Activated CD4-positive, alpha-beta memory T cell treated with anti-CD3 and anti-CD28 coated beads for 36 hours (primary cell): ENCODE measurements around the gene NSG1. TPM values are rescaled to one million over a fixed set of nuclear protein-coding genes. Genes with fewer than 3 reads are reported as not detected.

Experiments used
- CTCF ChIA-PET: fragments of 350-600 bp; sonication (Branson Sonifier 250); formaldehyde crosslinking; loops from one replicate; lab custom pipeline; 2021; ENCODE audit warnings: antibody characterized with exemption, inconsistent platforms; lab: Charles Lee
- POLR2A ChIA-PET: fragments of 350-600 bp; sonication (Branson Sonifier 250); formaldehyde crosslinking; loops from one replicate; lab custom pipeline; 2021; ENCODE audit warnings: antibody characterized with exemption; lab: Charles Lee
- DNase-seq: peaks from one replicate; pipeline ENCODE4 v3.0.0-alpha.2; 2020
- H3K27ac Mint-ChIP-seq: one replicate; pipeline ENCODE4 v1.8.0; 2021; ENCODE audit warnings: mixed read lengths
- H3K27me3 Mint-ChIP-seq: one replicate; pipeline ENCODE4 v1.8.0; 2021; ENCODE audit warnings: mixed read lengths
- H3K36me3 Mint-ChIP-seq: one replicate; pipeline ENCODE4 v1.8.0; 2021; ENCODE audit warnings: mixed read lengths
- H3K4me1 Mint-ChIP-seq: one replicate; pipeline ENCODE4 v1.8.0; 2021; ENCODE audit warnings: low read depth, mixed read lengths
- H3K4me3 Mint-ChIP-seq: one replicate; pipeline ENCODE4 v1.8.0; 2021; ENCODE audit warnings: mild to moderate bottlenecking, mixed read lengths
- H3K9me3 Mint-ChIP-seq: one replicate; pipeline ENCODE4 v1.8.0; 2021; ENCODE audit warnings: mixed read lengths
- intact Hi-C: fragments of 100-400 bp; cut with micrococcal nuclease; formaldehyde crosslinking; loops from one replicate; pipeline ENCODE4 v1.15.1; 2023
- total RNA-seq, 2 experiments: library from RNA; stranded (reverse); gene quantifications; one replicate each; pipeline ENCODE4 v1.2.3, GENCODE V29; 2021

Gene NSG1
- total RNA-seq, 2 experiments from 2014 or later, result 9.1 to 11.4 TPM

- intact Hi-C loops, result no loop called here
- H3K4me3 Mint-ChIP-seq, result no peak overlapping the region
- POLR2A ChIA-PET, result no interaction called here
- no peak overlapping the region for H3K27ac Mint-ChIP-seq
- H3K4me1 Mint-ChIP-seq, result peaks cover 3% of the 10 kb centered on the region
- no peaks in the 10 kb centered on the region for H3K9me3 Mint-ChIP-seq
- CTCF ChIA-PET, result interaction anchor here (1.8 kb wide), 1 partner anchor 40 kb away, joined by 5 read pairs; no protein-coding TSS in a partner anchor
- H3K27me3 Mint-ChIP-seq, result no peaks in the 10 kb centered on the region
- peaks cover 13% of the 10 kb centered on the region for H3K36me3 Mint-ChIP-seq
- peak; percentile 0 for DNase-seq
Observed at GRCh38 chr4:4424499-4425115, 37.7 kb downstream of the NSG1 start.

DNA sequence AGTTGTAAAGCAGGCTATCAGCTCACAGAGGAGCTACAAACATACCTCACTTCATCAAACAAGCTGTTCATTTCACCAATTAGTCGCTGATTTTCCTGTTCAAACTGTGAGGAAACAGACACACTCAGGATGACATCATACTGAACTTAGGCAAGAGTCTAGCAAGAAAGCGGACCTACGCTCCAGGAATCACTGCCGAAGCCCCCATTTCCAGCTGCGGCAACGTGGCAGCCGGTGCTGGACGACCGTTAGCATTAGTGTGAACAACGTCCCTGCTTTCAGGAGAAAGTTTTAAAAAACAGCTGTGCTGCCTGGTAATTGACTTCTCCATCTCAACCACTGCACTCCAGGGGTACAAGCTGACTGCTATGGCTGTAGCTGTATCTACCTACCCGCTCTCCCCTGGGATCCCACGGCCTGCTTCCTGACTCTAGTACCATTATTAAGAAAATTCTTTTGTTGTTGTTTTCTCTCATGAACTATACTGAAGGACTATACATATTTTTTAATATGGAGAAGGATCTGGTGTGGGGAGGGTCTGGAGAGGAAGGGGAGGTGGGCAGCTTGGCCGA lies 38.3 kb downstream of the NSG1 start:
- no peaks in the 10 kb centered on the region for H3K27me3 Mint-ChIP-seq
- H3K4me1 Mint-ChIP-seq, result no peaks in the 10 kb centered on the region
- intact Hi-C loops, result no loop called here
- ChIA-PET POLR2A (no interaction called here), CTCF (interaction anchor here (1.8 kb wide), 1 partner anchor 41 kb away, joined by 5 read pairs; no protein-coding TSS in a partner anchor)
- H3K36me3 Mint-ChIP-seq, result peaks cover 10% of the 10 kb centered on the region
- H3K9me3 Mint-ChIP-seq, result no peaks in the 10 kb centered on the region
- DNase-seq, result no peak
- no peak overlapping the region for H3K27ac Mint-ChIP-seq
- H3K4me3 Mint-ChIP-seq, result no peak overlapping the region

DNA sequence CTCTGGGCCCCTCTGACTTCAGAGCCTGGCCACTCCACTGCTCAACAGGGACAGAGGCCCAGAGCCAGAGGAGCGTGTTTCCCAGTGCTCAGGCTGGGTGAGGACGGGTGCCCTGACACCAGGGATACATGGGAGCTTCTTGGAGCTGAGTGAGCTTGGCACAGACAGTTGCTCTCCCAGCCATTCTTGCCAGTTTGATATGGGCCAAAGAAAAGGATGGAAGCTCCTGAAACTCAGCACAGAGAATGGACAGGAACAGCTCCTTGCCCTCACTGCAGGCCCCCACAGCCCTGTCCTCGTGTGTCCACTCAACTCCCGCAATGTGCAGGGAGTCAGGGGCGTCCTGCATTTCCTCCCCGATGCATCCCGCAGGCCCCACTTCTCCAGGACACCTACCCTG lies 38.8 kb downstream of the NSG1 start:
- CTCF ChIA-PET, result interaction anchor here (1.8 kb wide), 1 partner anchor 41 kb away, joined by 5 read pairs; no protein-coding TSS in a partner anchor
- no peaks in the 10 kb centered on the region for H3K27me3 Mint-ChIP-seq
- no peaks in the 10 kb centered on the region for H3K9me3 Mint-ChIP-seq
- H3K27ac Mint-ChIP-seq, result no peak overlapping the region
- POLR2A ChIA-PET, result no interaction called here
- peaks cover 10% of the 10 kb centered on the region for H3K36me3 Mint-ChIP-seq
- H3K4me1 Mint-ChIP-seq, result peaks cover 4% of the 10 kb centered on the region
- intact Hi-C loops, result no loop called here
- H3K4me3 Mint-ChIP-seq, result no peak overlapping the region
- DNase-seq, result peak; percentile 4

GRCh38 chr4:4426511-4427120 lies 39.7 kb downstream of the NSG1 start:
- DNase-seq, result peak; percentile 4
- intact Hi-C loops, result no loop called here
- peaks cover 8% of the 10 kb centered on the region for H3K4me1 Mint-ChIP-seq
- H3K9me3 Mint-ChIP-seq, result no peaks in the 10 kb centered on the region
- H3K36me3 Mint-ChIP-seq, result peaks cover 3% of the 10 kb centered on the region
- no peak overlapping the region for H3K4me3 Mint-ChIP-seq
- no peak overlapping the region for H3K27ac Mint-ChIP-seq
- CTCF ChIA-PET, result interaction anchor here (1.8 kb wide), 1 partner anchor 42 kb away, joined by 5 read pairs; no protein-coding TSS in a partner anchor
- POLR2A ChIA-PET, result no interaction called here
- H3K27me3 Mint-ChIP-seq, result no peaks in the 10 kb centered on the region

GRCh38 chr4:4427121-4427870 lies 40.4 kb downstream of the NSG1 start:
- H3K9me3 Mint-ChIP-seq, result no peaks in the 10 kb centered on the region
- peaks cover 10% of the 10 kb centered on the region for H3K4me1 Mint-ChIP-seq
- CTCF ChIA-PET, result no interaction called here
- H3K27me3 Mint-ChIP-seq, result no peaks in the 10 kb centered on the region
- no peak overlapping the region for H3K4me3 Mint-ChIP-seq
- DNase-seq, result no peak
- POLR2A ChIA-PET, result no interaction called here
- peaks cover 3% of the 10 kb centered on the region for H3K36me3 Mint-ChIP-seq
- intact Hi-C loops, result no loop called here
- no peak overlapping the region for H3K27ac Mint-ChIP-seq

GRCh38 chr4:4427886-4428285 lies 41.0 kb downstream of the NSG1 start:
- Mint-ChIP-seq H3K36me3 (peaks cover 5% of the 10 kb centered on the region), H3K9me3 (no peaks in the 10 kb centered on the region), H3K4me1 (peaks cover 10% of the 10 kb centered on the region), H3K27me3 (no peaks in the 10 kb centered on the region), H3K27ac (no peak overlapping the region), H3K4me3 (no peak overlapping the region)
- DNase-seq, result peak; percentile 1
- intact Hi-C loops, result no loop called here
- ChIA-PET CTCF (no interaction called here), POLR2A (no interaction called here)

DNA sequence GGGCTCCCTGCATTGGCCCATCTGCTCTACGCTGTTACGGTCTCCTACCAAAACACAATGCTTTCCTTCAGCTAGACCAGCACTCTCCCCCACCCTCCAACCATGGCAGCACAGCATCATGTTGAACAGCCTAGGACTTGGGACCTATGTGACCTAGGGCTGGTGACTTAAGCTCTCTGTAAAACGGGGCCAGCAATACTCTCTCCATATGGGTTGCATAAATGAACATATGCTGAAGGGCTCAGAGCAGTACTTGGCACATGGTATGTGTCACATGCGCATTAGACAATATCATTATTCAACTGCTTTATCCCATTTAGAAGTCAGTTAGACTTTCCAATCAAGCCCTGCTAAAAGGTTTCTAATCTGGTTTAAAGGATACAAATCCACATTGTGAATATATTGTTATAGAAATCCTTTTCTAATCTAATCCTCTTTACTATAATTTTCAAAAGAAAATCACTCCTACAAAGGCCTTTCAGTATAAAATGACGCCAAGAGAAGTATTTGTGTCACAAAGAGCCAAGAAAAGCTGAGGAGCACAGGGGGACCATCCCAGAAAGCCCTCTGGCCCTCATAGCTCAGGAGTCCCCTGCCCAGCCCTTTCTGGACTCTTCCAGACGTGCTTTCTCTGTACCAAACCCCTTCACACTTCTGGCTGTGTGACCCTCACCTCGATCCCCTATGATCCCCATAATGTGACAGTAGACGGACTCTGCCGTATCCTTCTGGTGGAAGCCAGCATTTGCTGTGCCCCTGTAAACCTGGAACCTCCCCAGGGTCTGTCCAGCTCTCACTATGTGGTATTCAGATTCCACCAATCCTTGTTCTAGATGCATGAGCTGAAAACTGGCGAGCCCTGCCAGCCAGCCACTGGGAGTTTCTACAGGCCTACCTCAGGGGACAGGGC lies 42.3 kb downstream of the NSG1 start:
- CTCF ChIA-PET, result interaction anchor here (1.2 to 1.6 kb wide), 3 partner anchors 35 to 260 kb away, joined by 3 to 4 read pairs (median 4); no protein-coding TSS in a partner anchor
- Mint-ChIP-seq H3K27me3 (no peaks in the 10 kb centered on the region), H3K4me3 (no peak overlapping the region), H3K9me3 (no peaks in the 10 kb centered on the region), H3K4me1 (peaks cover 10% of the 10 kb centered on the region), H3K27ac (no peak overlapping the region), H3K36me3 (peaks cover 8% of the 10 kb centered on the region)
- POLR2A ChIA-PET, result interaction anchor here (1.1 kb wide), 1 partner anchor 12 kb away, joined by 4 read pairs; no protein-coding TSS in a partner anchor
- intact Hi-C loops, result no loop called here
- DNase-seq, result no peak

DNA sequence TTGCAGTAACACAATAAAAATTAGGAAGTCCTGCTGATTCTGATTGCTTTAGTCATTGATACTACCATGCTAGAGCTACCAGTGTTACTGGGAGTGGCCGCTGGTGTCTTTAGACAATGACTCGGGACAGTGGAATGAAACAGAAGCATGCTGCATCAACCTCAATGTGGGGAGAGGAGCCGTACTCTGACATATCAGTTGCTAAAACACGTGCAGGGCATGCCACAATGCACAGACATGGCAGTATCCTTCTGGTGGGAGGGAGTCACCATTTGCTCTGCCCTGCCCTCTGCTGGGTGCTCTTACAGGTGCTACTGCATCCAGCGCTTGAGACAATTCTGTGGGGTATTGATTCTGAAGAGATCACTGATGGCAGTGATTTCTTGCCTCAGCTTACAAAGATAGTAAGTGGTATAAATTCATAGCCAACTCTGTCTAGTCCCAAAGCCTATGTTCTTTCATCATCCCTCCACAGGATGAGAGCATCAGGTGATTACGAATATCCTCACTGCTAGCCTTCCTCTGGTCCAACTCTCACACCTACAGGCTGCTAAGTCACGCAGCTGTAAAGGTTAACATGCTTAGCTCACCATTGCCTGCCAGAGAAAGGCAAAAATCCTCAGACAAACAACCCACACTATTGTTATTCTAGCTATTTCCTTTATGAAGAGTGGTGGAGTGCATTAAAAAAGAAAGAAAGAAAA lies 43.7 kb downstream of the NSG1 start:
- ChIA-PET POLR2A (interaction anchor here (0.8 to 1.1 kb wide), 2 partner anchors 10 to 19 kb away, joined by 3 to 4 read pairs; no protein-coding TSS in a partner anchor), CTCF (interaction anchor here (0.6 to 2.2 kb wide), 17 partner anchors 9 to 258 kb away, joined by 3 to 8 read pairs (median 4); partner anchors contain the start of gene NSG1)
- Mint-ChIP-seq H3K27me3 (no peaks in the 10 kb centered on the region), H3K4me1 (peaks cover 13% of the 10 kb centered on the region), H3K27ac (no peak overlapping the region), H3K9me3 (no peaks in the 10 kb centered on the region), H3K36me3 (peaks cover 10% of the 10 kb centered on the region), H3K4me3 (no peak overlapping the region)
- DNase-seq, result peak; percentile 73
- intact Hi-C loops, result loop anchor here (1.0 to 2.0 kb wide), 3 partner anchors 11 to 178 kb away; partner anchors contain the start of gene NSG1

DNA sequence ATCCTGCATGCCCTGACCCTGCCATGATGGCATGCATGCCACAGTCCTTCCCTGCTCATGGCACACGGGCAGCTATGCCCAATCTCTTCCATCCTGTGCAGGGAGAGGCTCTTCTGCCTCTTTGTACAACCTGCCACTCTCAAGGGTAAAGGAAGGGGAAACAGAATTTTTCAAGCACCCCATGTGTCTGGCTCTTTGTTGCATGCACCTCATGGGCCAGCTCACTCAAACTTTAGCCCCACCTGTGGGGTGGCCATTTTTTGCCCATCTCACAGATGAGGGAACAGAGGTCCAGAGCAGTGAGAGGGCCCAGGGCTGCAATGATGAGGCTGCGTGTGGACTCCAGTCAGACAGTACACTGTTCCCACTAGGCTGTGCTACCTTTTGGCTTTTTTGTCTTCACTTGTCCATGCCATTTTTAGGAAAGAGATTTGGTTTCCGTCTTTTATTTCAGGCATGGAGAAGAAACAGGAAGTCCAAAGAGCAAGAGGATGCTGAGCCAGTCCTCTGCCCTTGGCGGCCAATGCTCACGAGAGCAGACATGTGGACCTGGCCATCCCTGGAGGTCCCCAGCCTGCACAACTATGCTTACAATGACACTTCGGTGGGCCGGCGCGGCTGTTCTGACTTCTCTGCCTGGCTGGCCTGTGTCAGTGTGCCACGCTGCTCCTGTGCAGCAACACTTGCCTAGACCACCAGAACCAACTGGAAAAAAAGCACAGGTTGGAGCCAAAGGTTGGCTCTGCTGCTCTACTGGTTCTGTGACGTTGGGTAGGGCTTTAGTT lies 45.6 kb downstream of the NSG1 start:
- H3K9me3 Mint-ChIP-seq, result no peaks in the 10 kb centered on the region
- no peaks in the 10 kb centered on the region for H3K27me3 Mint-ChIP-seq
- intact Hi-C loops, result no loop called here
- CTCF ChIA-PET, result interaction anchor here (1.4 to 2.0 kb wide), 5 partner anchors 13 to 48 kb away, joined by 3 to 6 read pairs (median 5); partner anchors contain the start of gene NSG1
- POLR2A ChIA-PET, result no interaction called here
- no peak overlapping the region for H3K27ac Mint-ChIP-seq
- no peak for DNase-seq
- H3K4me3 Mint-ChIP-seq, result no peak overlapping the region
- peaks cover 16% of the 10 kb centered on the region for H3K36me3 Mint-ChIP-seq
- peaks cover 26% of the 10 kb centered on the region for H3K4me1 Mint-ChIP-seq

DNA sequence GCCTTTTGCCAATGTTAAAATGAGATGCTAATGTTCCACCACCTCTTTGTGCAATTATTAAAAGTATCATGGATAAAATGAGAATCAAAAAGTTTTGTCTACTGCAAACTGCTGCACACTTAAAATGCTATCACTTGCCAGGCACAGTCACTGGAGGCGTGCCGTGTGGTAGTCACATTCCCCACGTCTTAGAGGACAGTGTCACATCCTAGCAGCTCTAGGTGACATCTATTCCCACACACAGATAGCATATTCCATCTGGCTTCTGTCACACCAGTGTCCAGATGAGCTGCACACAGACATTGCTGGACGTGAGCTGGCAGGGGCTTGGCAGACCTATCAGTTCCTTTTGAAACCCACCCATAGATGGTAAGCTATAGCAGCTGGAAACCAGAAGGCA lies 47.0 kb downstream of the NSG1 start:
- peaks cover 26% of the 10 kb centered on the region for H3K4me1 Mint-ChIP-seq
- no peaks in the 10 kb centered on the region for H3K9me3 Mint-ChIP-seq
- no peaks in the 10 kb centered on the region for H3K27me3 Mint-ChIP-seq
- intact Hi-C loops, result no loop called here
- peaks cover 20% of the 10 kb centered on the region for H3K36me3 Mint-ChIP-seq
- POLR2A ChIA-PET, result no interaction called here
- no peak for DNase-seq
- H3K27ac Mint-ChIP-seq, result no peak overlapping the region
- CTCF ChIA-PET, result interaction anchor here (0.7 kb wide), 1 partner anchor 1565 kb away, joined by 3 read pairs; no protein-coding TSS in a partner anchor
- no peak overlapping the region for H3K4me3 Mint-ChIP-seq
